IPS-18c (cell line): ENCODE measurements around the gene TSR3.

Experiments used
- H3K4me3 ChIP-seq: 2 replicates; pipeline ENCODE4 v1.7.0; 2013; ENCODE audit warnings: low read depth, mild to moderate bottlenecking, low read length, moderate library complexity; ENCODE audit not compliant: insufficient read depth
- H3K9me3 ChIP-seq: one replicate; pipeline ENCODE4 v1.6.1; 2013; ENCODE audit warnings: mild to moderate bottlenecking, low read length, moderate library complexity; ENCODE audit not compliant: control insufficient read depth, insufficient read depth

TSR3 gene

GRCh38 chr16:1320658-1321240 lies 30.9 kb downstream of the TSR3 start:
- no peak overlapping the region for H3K4me3 ChIP-seq
- no peaks in the 10 kb centered on the region for H3K9me3 ChIP-seq

- no peak overlapping the region for H3K4me3 ChIP-seq
- H3K9me3 ChIP-seq, result no peaks in the 10 kb centered on the region
Measured at GRCh38 chr16:1320097-1320496, 31.6 kb downstream of the TSR3 start.

- Histone ChIP-seq H3K4me3 (no peak overlapping the region), H3K9me3 (no peaks in the 10 kb centered on the region)
Measured at GRCh38 chr16:1319041-1319440, 32.6 kb downstream of the TSR3 start.

GRCh38 chr16:1318268-1318545 lies 33.5 kb downstream of the TSR3 start:
- no peaks in the 10 kb centered on the region for H3K9me3 ChIP-seq

GRCh38 chr16:1317479-1318267 lies 34.0 kb downstream of the TSR3 start:
- H3K4me3 ChIP-seq, result no peak overlapping the region
- no peaks in the 10 kb centered on the region for H3K9me3 ChIP-seq

More at GRCh38 chr16:1318268-1318545, 33.5 kb downstream of the TSR3 start:
- no peak overlapping the region for H3K4me3 ChIP-seq

- Histone ChIP-seq H3K4me3 (no peak overlapping the region), H3K9me3 (no peaks in the 10 kb centered on the region)
Measured at GRCh38 chr16:1316033-1316405, 35.7 kb downstream of the TSR3 start.

GRCh38 chr16:1315081-1316032 lies 36.3 kb downstream of the TSR3 start:
- H3K9me3 ChIP-seq, result no peaks in the 10 kb centered on the region
- no peak overlapping the region for H3K4me3 ChIP-seq

GRCh38 chr16:1314399-1315068 lies 37.1 kb downstream of the TSR3 start:
- no peak overlapping the region for H3K4me3 ChIP-seq

GRCh38 chr16:1313721-1314369 lies 37.8 kb downstream of the TSR3 start:
- Histone ChIP-seq H3K4me3 (no peak overlapping the region), H3K9me3 (no peaks in the 10 kb centered on the region)

More at GRCh38 chr16:1314399-1315068, 37.1 kb downstream of the TSR3 start:
- H3K9me3 ChIP-seq, result no peaks in the 10 kb centered on the region

- no peak overlapping the region for H3K4me3 ChIP-seq
- H3K9me3 ChIP-seq, result no peaks in the 10 kb centered on the region
Measured at GRCh38 chr16:1312903-1313302, 38.8 kb downstream of the TSR3 start.

- H3K4me3 ChIP-seq, result no peak overlapping the region
- H3K9me3 ChIP-seq, result no peaks in the 10 kb centered on the region
Measured at GRCh38 chr16:1312467-1312816, 39.2 kb downstream of the TSR3 start.

GRCh38 chr16:1311738-1312466 lies 39.8 kb downstream of the TSR3 start:
- H3K9me3 ChIP-seq, result no peaks in the 10 kb centered on the region
- H3K4me3 ChIP-seq, result peak overlapping the region; percentile 80

- Histone ChIP-seq H3K4me3 (peak overlapping the region; percentile 80), H3K9me3 (no peaks in the 10 kb centered on the region)
Measured at GRCh38 chr16:1311212-1311737, 40.4 kb downstream of the TSR3 start.

- Histone ChIP-seq H3K4me3 (peak overlapping the region; percentile 80), H3K9me3 (no peaks in the 10 kb centered on the region)
Measured at GRCh38 chr16:1310832-1311200, 40.9 kb downstream of the TSR3 start.

GRCh38 chr16:1309888-1310831 lies 41.5 kb downstream of the TSR3 start:
- H3K9me3 ChIP-seq, result no peaks in the 10 kb centered on the region
- peak overlapping the region; percentile 80 for H3K4me3 ChIP-seq
